Esophagus squamous epithelium (tissue), 4 donors: ENCODE data around the gene PLEKHG4.

ENCODE experiments used
- POLR2A ChIP-seq, 4 donors: fragments of 450-650 bp; IDR thresholded peaks; one replicate each; pipeline ENCODE4 v1.6.1; 2017; ENCODE audit warnings: antibody characterized with exemption in 4 of 4, mild to moderate bottlenecking in 4 of 4, moderate library complexity in 3 of 4
- TF ChIP-seq, protein P1 (sequence below), 6 experiments: fragments of 450-650 bp in 4 of 6; fragments of 200-600 bp in 2 of 6; sonication (generic) in 2 of 6; IDR thresholded peaks; one replicate each; pipeline ENCODE4 v1.5.1; 2016 to 2019; ENCODE audit warnings: antibody characterized with exemption in 6 of 6, mild to moderate bottlenecking in 4 of 6, moderate library complexity in 4 of 6

DNA sequence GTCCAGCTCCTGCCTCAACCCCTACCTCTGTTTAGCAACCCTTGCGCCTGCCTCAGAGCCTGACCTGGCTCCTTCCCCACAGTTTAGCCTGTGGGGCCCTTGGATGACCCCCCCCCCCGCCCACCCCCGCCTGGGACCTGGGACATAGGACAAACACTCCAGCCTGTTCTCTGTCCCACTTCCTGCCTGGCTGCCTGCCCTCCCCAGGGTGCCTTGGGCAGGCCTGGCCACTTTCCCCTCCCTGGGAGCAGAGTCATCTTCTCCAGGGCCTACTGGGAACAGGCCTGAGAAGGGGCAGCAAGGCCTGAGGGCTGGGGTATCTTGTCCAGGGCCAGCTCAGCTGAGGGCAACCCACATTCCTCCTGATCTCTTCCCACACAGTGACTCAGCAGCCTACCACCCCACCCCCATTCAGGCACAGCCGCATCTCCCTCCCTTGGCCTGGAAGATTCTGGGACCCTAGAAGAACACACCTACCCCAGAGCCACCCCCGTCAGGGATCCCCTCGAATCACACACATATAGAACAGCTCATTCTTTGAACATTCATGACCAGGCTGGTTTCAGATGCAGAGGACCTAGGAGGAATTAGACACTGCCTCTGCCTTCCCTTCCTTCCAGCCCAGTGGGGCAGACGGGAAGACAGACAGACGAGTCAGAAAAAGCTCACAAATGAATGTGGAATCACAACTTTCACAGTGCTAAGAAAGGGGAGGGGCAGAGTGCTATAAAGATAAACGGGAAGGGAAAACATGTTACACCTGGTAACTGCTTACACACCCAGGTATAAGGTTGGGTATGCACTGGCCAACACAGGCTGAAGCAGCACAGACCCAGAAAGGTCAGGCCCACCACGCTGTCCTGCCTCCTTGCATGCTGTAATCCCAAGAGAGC lies 38.1 kb upstream of the PLEKHG4 start:
- TF ChIP-seq, protein P1, sequence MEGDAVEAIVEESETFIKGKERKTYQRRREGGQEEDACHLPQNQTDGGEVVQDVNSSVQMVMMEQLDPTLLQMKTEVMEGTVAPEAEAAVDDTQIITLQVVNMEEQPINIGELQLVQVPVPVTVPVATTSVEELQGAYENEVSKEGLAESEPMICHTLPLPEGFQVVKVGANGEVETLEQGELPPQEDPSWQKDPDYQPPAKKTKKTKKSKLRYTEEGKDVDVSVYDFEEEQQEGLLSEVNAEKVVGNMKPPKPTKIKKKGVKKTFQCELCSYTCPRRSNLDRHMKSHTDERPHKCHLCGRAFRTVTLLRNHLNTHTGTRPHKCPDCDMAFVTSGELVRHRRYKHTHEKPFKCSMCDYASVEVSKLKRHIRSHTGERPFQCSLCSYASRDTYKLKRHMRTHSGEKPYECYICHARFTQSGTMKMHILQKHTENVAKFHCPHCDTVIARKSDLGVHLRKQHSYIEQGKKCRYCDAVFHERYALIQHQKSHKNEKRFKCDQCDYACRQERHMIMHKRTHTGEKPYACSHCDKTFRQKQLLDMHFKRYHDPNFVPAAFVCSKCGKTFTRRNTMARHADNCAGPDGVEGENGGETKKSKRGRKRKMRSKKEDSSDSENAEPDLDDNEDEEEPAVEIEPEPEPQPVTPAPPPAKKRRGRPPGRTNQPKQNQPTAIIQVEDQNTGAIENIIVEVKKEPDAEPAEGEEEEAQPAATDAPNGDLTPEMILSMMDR (IDR thresholded peaks at IDR 0.05), result no peak
- no peak for TF ChIP-seq POLR2A (IDR thresholded peaks at IDR 0.05)
